Measurements from ENCODE around the gene SLC2A1.

- TF ChIP-seq CTCF (IDR thresholded peaks at IDR 0.05) (no peak), POLR2A (IDR thresholded peaks at IDR 0.05) (no peak), POLR2AphosphoS5 (IDR thresholded peaks at IDR 0.05) (no peak), EP300 (IDR thresholded peaks at IDR 0.05) (no peak)
These were observed 23.2 kb upstream of the SLC2A1 start for GRCh38 chr1:42981871-42982270.
